Measurements from ENCODE around the gene TIE1.

The TIE1 gene

GRCh38 chr1:43300378-43301094, at the start of gene TIE1:
TIE1 (plus strand) TSS chr1:43300982; CDS start chr1:43301072, 90 bp downstream.
- DNase-seq (ENCODE audit: low read depth), result no peak

DNA sequence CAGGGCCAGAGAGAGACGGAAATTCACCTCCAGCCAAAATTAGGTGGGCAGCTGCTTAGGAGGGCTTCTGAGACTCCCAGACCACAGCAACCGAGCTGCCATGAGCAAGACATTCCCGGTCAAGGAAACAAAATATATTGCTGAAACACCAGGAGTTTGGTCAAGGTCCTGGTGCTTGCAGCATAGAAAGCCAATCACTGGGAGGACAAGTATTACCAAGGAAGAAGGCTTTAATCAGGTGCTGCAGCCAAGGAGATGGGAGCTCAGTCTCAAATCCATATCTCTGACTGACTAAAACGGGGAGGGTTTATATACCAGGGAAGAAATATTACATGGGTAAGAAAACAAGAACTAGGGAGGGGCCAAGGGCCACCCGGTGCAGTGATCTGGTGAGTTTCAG, 49.8 kb upstream of the TIE1 start:
- no peak for DNase-seq (ENCODE audit: low read depth)

- DNase-seq (ENCODE audit: low read depth), result no peak
Observed at GRCh38 chr1:43252225-43252624, 48.6 kb upstream of the TIE1 start.

GRCh38 chr1:43253173-43253572, 47.6 kb upstream of the TIE1 start:
- DNase-seq (ENCODE audit: low read depth), result no peak

- DNase-seq (ENCODE audit: low read depth), result no peak
Observed at GRCh38 chr1:43253876-43254275, 46.9 kb upstream of the TIE1 start.

- no peak for DNase-seq (ENCODE audit: low read depth)
Observed at GRCh38 chr1:43255438-43256210, 45.2 kb upstream of the TIE1 start.

DNA sequence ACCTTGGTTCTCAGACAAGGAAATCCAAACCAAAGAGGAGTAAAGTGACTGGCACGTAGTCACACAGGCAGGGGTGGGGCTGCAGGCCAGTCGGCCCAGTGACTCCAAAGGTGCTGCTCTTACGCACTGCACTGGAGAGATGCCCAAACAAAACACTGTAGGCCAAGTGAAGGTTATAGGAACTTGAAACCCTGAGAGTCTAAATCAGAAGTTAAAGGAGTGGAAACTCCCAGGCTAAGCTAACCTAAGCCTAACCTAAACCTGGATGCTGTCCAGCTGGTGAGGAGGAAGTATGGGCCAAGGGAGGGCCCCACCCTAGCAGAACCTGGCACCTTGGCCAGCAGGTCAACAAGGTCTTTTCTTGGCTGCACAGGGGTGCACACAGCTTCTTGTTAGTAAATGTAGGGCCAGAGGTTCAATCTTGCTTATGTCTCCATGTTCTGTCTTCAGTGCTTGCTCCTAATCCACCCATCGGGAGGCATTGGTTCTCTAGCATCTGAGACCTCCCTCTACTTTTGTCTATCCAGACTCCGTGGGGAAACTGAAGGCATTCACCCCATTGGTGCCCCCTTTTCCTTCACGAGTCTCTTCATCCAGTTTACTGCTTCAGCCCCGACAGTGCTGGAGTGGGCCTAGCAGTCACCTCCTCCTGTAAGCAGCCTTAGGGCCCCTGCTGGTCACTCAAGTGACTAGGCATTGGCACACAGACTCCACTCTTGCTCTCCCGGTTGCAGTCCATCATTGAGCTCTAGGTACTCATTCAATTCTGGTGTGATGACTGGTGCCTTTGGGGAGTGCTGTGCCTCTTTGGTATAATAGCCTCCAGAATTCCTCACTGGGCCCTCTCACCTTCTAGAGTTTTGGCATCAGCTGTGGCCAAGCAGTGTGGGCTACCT, 43.9 kb upstream of the TIE1 start:
- no peak for DNase-seq (ENCODE audit: low read depth)

GRCh38 chr1:43258370-43258769, 42.4 kb upstream of the TIE1 start:
- DNase-seq (ENCODE audit: low read depth), result no peak

GRCh38 chr1:43265431-43265830, 35.4 kb upstream of the TIE1 start:
- no peak for DNase-seq (ENCODE audit: low read depth)

DNA sequence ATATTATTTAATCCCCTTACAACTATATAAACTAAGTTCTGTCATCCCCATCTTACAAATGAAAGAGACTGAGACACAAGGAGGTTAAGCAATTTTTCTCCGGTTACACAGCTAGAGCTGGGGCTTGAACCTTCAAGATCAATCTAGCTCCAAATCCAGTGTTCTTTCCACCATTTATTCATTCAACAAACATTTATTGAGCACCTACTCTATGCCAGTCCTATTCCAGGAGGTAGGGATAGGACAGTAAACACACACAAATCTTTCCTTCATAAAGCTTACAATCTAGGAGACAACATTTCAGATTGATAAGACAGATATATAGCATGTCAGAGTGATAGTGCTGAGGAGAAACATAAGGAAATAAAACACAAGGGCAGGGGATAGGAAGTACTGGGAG, 33.9 kb upstream of the TIE1 start:
- DNase-seq (ENCODE audit: low read depth), result no peak

DNA sequence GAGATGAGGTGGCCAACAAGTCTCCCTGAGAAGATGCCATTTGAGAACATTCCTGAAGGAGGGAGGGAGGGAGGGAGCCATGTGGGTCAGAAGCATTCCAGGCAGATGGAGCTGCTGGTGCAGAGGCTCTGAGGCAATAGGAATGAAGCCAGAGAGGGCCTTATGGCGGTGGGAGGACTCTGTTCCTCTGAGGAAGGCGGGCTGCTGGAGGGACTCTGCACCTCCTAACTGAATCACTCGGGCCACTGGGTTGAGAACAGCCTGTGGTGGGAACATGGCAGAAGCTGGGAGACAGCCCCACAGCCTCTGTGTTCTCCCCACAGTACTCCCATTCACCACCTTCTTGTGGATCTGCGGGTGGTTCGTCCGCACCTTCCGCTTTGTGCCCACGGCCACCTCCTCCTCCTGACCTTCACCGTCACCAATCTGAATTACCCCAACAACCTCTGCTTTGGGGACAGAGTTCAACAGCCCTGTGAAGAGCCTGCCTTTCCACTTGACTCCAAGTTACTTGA, 33.4 kb upstream of the TIE1 start:
- DNase-seq (ENCODE audit: low read depth), result no peak

GRCh38 chr1:43267818-43268425, 32.9 kb upstream of the TIE1 start:
- DNase-seq (ENCODE audit: low read depth), result no peak

- no peak for DNase-seq (ENCODE audit: low read depth)
Observed at GRCh38 chr1:43269627-43270375, 31.0 kb upstream of the TIE1 start, which contains the start of gene TMEM125. TMEM125 (plus strand) TSS chr1:43269983; CDS start chr1:43272723, 2,740 bp downstream.

DNA sequence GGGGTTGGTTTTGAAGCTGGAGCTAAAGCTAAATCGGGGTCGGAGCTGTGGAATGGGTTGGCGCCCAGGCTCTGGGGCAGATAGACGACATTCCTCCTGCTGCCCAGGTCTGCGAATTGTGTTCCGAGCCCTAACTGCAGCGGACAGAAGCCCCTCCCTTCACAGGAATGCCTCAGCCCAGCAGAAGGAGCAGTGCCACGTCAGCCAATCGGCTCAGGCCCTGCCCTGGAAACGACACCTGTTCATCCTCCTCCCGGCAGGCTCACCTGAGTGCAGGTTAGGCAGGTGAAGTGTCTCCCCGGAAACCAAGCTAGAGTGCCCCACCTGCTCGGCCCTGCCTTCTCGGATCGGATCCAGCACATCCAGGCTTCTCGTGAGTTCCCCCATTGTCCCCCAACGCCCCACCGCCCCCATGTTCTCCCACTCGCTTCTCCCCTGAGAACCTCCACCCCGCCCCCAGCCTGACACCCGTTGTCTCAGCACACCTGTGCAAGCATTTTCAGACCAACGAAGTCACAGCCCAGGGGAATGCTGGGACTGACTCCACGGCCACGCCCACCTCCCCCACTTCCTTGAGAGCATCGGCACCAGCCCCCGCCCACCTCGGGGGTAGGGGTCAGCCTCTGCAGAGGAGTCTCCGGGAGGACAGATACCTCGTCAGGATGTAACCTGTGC, 30.2 kb upstream of the TIE1 start:
- DNase-seq (ENCODE audit: low read depth), result no peak

GRCh38 chr1:43271186-43272118, 29.3 kb upstream of the TIE1 start:
- no peak for DNase-seq (ENCODE audit: low read depth)

GRCh38 chr1:43272161-43272560, 28.6 kb upstream of the TIE1 start:
- DNase-seq (ENCODE audit: low read depth), result no peak

- no peak for DNase-seq (ENCODE audit: low read depth)
Observed at GRCh38 chr1:43272576-43273571, 27.9 kb upstream of the TIE1 start.

DNA sequence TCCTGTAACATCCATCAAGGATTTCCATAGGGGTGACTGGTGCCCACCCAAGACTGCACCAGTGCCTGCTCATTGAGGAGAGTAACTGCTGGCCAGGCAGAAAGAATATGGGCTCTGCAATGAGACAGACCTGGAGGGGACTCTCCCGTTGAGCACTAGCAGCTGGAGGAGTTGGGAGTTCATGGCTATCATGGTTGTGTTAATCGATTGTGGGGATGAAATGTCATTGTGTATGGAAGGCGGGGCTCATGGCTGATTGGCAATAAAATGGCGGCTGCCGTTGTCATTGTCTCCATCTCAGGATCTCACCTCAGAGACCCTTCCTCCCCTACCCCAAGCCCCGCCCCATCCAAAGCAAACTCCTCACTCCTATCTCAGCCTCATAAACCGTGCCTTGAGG, 27.1 kb upstream of the TIE1 start:
- no peak for DNase-seq (ENCODE audit: low read depth)
